Smooth muscle cell (in vitro differentiated cells): ENCODE data around the gene RNF166. TPM values are rescaled to one million over a fixed set of nuclear protein-coding genes. Genes with fewer than 3 reads are reported as not detected.

Experiments used
- DNase-seq: peaks from one replicate; lab custom pipeline; 2025; ENCODE audit not compliant: unreplicated experiment; lab: John Stamatoyannopoulos, UW
- H2AFZ ChIP-seq: fragments of 200-600 bp; sonication (generic); 2 replicates; pipeline ENCODE4 v1.6.0; 2016; ENCODE audit warnings: antibody characterized with exemption, low read depth, mild to moderate bottlenecking
- H3F3A ChIP-seq: fragments of 200-600 bp; sonication (generic); 2 replicates; pipeline ENCODE4 v1.6.0; 2017; ENCODE audit warnings: antibody characterized with exemption, low read depth
- H3K27ac ChIP-seq: fragments of 200-600 bp; sonication (generic); 2 replicates; pipeline ENCODE4 v1.5.1; 2016; ENCODE audit warnings: low read depth, mild to moderate bottlenecking
- H3K27me3 ChIP-seq: fragments of 200-600 bp; sonication (generic); 2 replicates; pipeline ENCODE4 v1.6.1; 2016; ENCODE audit warnings: low read depth, mild to moderate bottlenecking
- H3K36me3 ChIP-seq: fragments of 200-600 bp; sonication (generic); 2 replicates; pipeline ENCODE4 v1.5.1; 2016; ENCODE audit warnings: low read depth
- H3K4me1 ChIP-seq: fragments of 200-600 bp; sonication (generic); 2 replicates; pipeline ENCODE4 v1.5.1; 2016; ENCODE audit warnings: low read depth
- H3K4me2 ChIP-seq: fragments of 200-600 bp; sonication (generic); 2 replicates; pipeline ENCODE4 v1.6.0; 2016; ENCODE audit warnings: mild to moderate bottlenecking
- H3K4me3 ChIP-seq: fragments of 200-600 bp; sonication (generic); 2 replicates; pipeline ENCODE4 v1.5.1; 2016; ENCODE audit warnings: mild to moderate bottlenecking
- H3K79me2 ChIP-seq: fragments of 200-600 bp; sonication (generic); 2 replicates; pipeline ENCODE4 v1.6.0; 2016; ENCODE audit warnings: low read depth, mild to moderate bottlenecking
- H3K9ac ChIP-seq: fragments of 200-600 bp; sonication (generic); 2 replicates; pipeline ENCODE4 v1.6.0; 2016; ENCODE audit warnings: low read depth
- H3K9me3 ChIP-seq: fragments of 200-600 bp; sonication (generic); replicated peaks from 2 replicates; pipeline ENCODE4 v1.5.1; 2016; ENCODE audit warnings: low read depth
- H4K20me1 ChIP-seq: fragments of 200-600 bp; sonication (generic); 2 replicates; pipeline ENCODE4 v1.6.0; 2016; ENCODE audit warnings: low read depth
- CTCF ChIP-seq: fragments of 200-600 bp; sonication (generic); IDR thresholded peaks from 2 replicates; pipeline ENCODE4 v1.5.1; 2017; ENCODE audit warnings: borderline replicate concordance, mild to moderate bottlenecking, antibody characterized with exemption; ENCODE audit not compliant: insufficient read depth, poor library complexity, severe bottlenecking
- WGBS: methylation state at CpG from one replicate; pipeline ENCODE4 v1.1.7; 2016; ENCODE audit warnings: low lambda C conversion rate; 5-methylcytosine and 5-hydroxymethylcytosine counted together
- polyA plus RNA-seq: library from polyadenylated mRNA; unstranded; fragments of >200 nt; fragmentation: Nextera tagmentation; extraction: Ambion mirVana; gene quantifications from 2 replicates; pipeline ENCODE4 v1.2.1, GENCODE V29; 2016
- total RNA-seq: library from RNA; depleted of rRNA; stranded (reverse); fragments of >200 nt; gene quantifications from 2 replicates; pipeline ENCODE4 v1.2.3, GENCODE V29; 2014

The RNF166 gene
- total and polyA plus RNA-seq, 2 experiments from 2014 or later: 10.1 to 17.3 TPM

DNA sequence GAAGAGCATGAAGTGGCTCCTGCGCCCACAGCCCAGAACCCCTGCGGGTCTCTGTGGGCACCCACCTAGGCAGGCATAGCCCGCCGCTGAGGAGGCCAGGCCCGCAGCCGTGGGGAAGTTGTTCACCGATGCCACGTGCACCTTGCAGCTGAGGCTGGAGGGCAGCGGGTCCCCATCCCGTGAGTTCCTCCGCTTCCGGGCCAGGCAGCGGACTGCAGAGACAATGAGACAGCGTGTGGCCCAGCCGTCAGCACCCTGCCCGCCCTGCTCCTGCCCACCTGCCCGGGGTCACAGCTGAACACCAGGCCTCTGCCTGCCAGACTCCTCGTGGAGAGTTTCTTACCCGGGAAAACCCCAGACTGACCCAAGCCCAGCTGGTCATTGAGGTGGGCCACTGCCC lies 48.8 kb downstream of the RNF166 start:
- H3K4me2 ChIP-seq: no peak overlapping the region
- no peaks in the 10 kb centered on the region for H3F3A ChIP-seq
- 97% methylated on average over 19 of the region's 19 CpGs for WGBS
- no peak overlapping the region for H3K27ac ChIP-seq
- H2AFZ ChIP-seq: no peak overlapping the region
- no peaks in the 10 kb centered on the region for H3K27me3 ChIP-seq
- H4K20me1 ChIP-seq: peaks cover 63% of the 10 kb centered on the region
- H3K79me2 ChIP-seq: peaks cover 38% of the 10 kb centered on the region
- H3K9me3 ChIP-seq: no peaks in the 10 kb centered on the region
- DNase-seq: no peak
- no peak overlapping the region for H3K9ac ChIP-seq
- no peak for TF ChIP-seq CTCF
- no peaks in the 10 kb centered on the region for H3K36me3 ChIP-seq
- H3K4me3 ChIP-seq: no peak overlapping the region
- H3K4me1 ChIP-seq: peaks cover 5% of the 10 kb centered on the region

- H3K9me3 ChIP-seq: no peaks in the 10 kb centered on the region
- no peak overlapping the region for H3K4me3 ChIP-seq
- H3K4me2 ChIP-seq: no peak overlapping the region
- H3K27me3 ChIP-seq: no peaks in the 10 kb centered on the region
- no peak for DNase-seq
- peaks cover 55% of the 10 kb centered on the region for H4K20me1 ChIP-seq
- no peak overlapping the region for H3K27ac ChIP-seq
- no peak overlapping the region for H2AFZ ChIP-seq
- WGBS: 93% methylated on average over 25 of the region's 25 CpGs
- H3F3A ChIP-seq: no peaks in the 10 kb centered on the region
- TF ChIP-seq CTCF: no peak
- H3K79me2 ChIP-seq: peaks cover 29% of the 10 kb centered on the region
- no peak overlapping the region for H3K9ac ChIP-seq
- peaks cover under 1% of the 10 kb centered on the region for H3K4me1 ChIP-seq
- H3K36me3 ChIP-seq: no peaks in the 10 kb centered on the region
Observed at GRCh38 chr16:88656291-88656980, 49.8 kb downstream of the RNF166 start.

- Histone ChIP-seq H3K9me3 (no peaks in the 10 kb centered on the region), H3F3A (no peaks in the 10 kb centered on the region), H3K27ac (no peak overlapping the region), H3K79me2 (peaks cover 23% of the 10 kb centered on the region), H3K27me3 (no peaks in the 10 kb centered on the region), H3K4me2 (no peak overlapping the region), H4K20me1 (peaks cover 48% of the 10 kb centered on the region), H3K4me3 (no peak overlapping the region), H3K4me1 (peaks cover 5% of the 10 kb centered on the region), H3K9ac (no peak overlapping the region), H3K36me3 (no peaks in the 10 kb centered on the region), H2AFZ (no peak overlapping the region)
- no peak for DNase-seq
- WGBS: 94% methylated on average over 29 of the region's 29 CpGs
- no peak for TF ChIP-seq CTCF
Observed at GRCh38 chr16:88655733-88656281, 50.4 kb downstream of the RNF166 start.
